NOMO-1 treated with DMSO at 0.1 percent for 48 hours (cell line): ENCODE measurements around the gene BUB3.

Experiments used
- DNase-seq: peaks from one replicate; lab custom pipeline; 2025; ENCODE audit not compliant: unreplicated experiment; lab: John Stamatoyannopoulos, UW

Gene BUB3

DNA sequence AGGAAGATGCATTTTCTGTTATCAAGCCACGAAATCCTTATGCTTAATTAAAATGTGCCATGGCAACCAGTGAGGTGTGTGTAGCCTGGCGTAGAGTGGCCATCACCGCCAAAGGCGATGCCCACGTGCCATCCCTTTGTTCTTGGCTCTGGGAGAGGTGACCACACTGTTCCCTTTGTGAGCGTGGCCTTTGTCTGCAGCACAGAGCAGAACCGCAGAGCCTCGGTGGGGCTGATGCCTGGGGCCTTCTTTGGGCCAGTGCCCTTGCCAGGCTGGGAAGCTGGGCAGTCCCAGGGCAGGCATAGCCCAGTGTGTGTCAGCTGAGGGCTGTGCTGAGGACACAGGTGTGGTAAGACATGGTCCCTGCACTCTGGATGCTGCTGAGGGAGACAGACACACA, 48.3 kb downstream of the BUB3 start:
- no peak for DNase-seq

DNA sequence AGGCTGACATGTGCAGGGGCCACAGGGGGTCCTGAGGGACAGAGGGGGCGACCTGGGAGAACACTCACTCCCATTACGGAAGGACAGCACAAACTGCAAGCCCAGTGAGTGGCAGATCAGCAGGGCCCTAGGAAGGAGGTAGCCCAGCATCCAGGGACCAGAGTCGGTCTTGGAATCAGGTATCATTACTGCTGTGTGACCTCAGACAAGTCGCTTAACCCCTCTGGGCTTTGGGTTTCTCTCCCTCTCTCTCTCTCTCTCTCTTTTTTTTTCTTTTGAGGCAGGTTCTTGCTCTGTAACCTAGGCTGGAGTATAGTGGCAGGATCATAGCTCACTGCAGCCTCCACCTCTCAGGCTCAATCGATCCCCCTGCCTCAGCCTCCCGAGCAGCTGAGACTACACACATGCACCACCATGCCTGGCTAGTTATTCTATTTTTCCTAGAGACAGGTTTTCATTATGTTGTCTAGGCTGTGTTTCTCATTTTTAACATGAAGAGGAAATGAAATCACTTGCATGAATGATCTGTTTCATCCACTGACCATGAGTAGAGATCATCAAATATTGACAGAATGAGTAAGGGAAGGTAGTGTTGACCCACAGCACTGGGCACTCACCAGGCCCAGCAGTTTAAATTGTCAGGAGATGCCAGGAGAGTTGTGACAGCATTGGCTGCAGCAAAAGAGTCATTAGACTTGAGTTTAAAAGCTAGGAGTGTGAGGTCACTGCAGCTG, 49.4 kb downstream of the BUB3 start:
- DNase-seq = no peak

GRCh38 chr10:123204127-123204461, 49.9 kb downstream of the BUB3 start:
- DNase-seq = no peak

- DNase-seq = no peak
Measured at GRCh38 chr10:123205041-123205440, 50.8 kb downstream of the BUB3 start.

DNA sequence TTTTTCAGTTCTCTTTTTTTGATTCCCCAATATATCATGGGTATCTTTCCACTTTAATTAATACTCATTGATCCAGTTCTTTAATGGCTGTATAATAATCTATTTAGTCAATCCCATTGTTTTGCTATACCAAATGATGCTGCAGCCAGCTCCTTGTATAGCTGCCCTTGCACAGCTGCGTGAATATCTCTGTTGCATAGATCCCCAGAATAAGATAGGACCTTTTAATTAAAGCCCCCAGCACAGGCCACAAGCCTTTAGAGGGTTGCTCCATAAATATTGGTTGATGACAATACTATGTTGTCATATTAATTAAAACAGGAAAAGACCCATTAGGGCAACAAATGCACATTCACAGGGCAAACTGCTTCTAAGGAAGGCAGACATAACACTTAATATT, 57.9 kb downstream of the BUB3 start:
- DNase-seq = no peak

GRCh38 chr10:123212640-123213039, 58.4 kb downstream of the BUB3 start:
- no peak for DNase-seq

GRCh38 chr10:123213192-123213591, 59.0 kb downstream of the BUB3 start:
- DNase-seq = no peak
